Measurements from ENCODE around the gene STC2. TPM values are rescaled to one million over a fixed set of nuclear protein-coding genes. Genes with fewer than 3 reads are reported as not detected.

STC2 gene
- total RNA-seq, 4 donors from 2014 or later: 3.2 to 29.1 (median 9.9) TPM

DNA sequence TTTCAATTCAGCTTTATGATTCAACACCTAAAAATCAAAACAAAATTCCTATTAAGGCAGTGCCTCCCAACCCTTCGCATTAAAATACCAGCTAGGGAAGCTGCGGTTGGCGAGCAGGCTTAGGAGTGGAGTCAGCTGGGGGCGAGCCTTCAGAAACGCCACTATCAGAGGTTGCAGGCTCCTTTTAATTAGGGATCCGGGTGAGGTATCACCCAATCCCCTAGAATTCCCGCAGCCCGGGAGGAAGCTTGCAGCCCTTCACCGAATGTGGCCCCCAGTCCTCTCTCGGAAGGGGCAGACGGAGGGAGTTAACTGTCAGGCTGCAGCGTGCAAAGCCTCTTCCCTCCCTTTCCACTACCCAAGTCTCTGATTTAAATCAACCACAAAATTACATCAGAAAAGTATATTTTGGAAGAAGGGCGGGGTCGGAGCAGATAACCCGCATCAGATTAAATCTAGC lies 1.7 kb downstream of the STC2 start:
- intact Hi-C loops (cut with DNase I; ENCODE audit: low total_unique reads): loop anchor here (5.0 kb wide), 1 partner anchor 34 kb away; no protein-coding TSS in a partner anchor
- peak in 1 of 2 donors; percentile 80 for DNase-seq (ENCODE audit: low spot score in 2 of 2)
- WGBS, 2 donors: 27 to 30% methylated on average over 15 of the region's 15 CpGs
- H3K4me3 ChIP-seq (ENCODE audit: low read depth, poor library complexity, severe bottlenecking): no peak overlapping the region
- no peak for TF ChIP-seq POLR2A (IDR thresholded peaks at IDR 0.05)
- TF ChIP-seq, protein P1, sequence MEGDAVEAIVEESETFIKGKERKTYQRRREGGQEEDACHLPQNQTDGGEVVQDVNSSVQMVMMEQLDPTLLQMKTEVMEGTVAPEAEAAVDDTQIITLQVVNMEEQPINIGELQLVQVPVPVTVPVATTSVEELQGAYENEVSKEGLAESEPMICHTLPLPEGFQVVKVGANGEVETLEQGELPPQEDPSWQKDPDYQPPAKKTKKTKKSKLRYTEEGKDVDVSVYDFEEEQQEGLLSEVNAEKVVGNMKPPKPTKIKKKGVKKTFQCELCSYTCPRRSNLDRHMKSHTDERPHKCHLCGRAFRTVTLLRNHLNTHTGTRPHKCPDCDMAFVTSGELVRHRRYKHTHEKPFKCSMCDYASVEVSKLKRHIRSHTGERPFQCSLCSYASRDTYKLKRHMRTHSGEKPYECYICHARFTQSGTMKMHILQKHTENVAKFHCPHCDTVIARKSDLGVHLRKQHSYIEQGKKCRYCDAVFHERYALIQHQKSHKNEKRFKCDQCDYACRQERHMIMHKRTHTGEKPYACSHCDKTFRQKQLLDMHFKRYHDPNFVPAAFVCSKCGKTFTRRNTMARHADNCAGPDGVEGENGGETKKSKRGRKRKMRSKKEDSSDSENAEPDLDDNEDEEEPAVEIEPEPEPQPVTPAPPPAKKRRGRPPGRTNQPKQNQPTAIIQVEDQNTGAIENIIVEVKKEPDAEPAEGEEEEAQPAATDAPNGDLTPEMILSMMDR (IDR thresholded peaks at IDR 0.05): no peak

DNA sequence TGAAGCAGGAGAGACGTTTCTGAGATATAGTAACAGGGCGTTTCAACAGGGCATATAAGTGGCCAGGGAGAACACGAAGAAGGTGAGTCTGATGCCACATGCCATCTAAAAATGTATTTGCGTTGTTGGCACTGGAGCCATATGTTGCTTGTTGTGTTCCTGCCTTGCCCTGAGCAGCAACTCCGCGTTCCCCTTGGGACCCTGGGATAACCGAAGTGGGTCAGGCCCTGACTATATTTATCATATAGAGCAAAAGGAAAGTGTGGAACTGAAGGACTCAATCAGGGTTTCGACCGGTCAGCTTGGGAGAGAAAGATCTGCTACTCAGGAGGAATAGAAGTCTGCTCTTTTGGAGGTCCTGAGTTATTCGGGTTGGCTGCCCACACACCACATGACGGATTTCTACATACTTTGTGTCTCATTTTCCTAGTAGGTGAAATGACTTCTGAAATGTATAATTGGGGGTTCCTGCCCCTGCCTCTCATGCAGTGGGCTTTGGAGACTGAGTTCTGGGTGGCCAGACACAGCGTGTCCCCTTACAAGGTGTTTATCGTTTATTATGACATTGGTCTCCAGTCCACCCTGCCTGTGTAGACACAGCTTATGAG lies 3.0 kb downstream of the STC2 start:
- intact Hi-C loops (cut with DNase I; ENCODE audit: low total_unique reads): loop anchor here (5.0 kb wide), 1 partner anchor 33 kb away; no protein-coding TSS in a partner anchor
- peak in 1 of 2 donors; percentile 53 for DNase-seq (ENCODE audit: low spot score in 2 of 2)
- TF ChIP-seq POLR2A (IDR thresholded peaks at IDR 0.05): no peak
- TF ChIP-seq, protein P1 (IDR thresholded peaks at IDR 0.05): no peak
- 77 to 80% methylated on average over 13 of the region's 13 CpGs for WGBS, 2 donors
- H3K4me3 ChIP-seq (ENCODE audit: low read depth, poor library complexity, severe bottlenecking): no peak overlapping the region

DNA sequence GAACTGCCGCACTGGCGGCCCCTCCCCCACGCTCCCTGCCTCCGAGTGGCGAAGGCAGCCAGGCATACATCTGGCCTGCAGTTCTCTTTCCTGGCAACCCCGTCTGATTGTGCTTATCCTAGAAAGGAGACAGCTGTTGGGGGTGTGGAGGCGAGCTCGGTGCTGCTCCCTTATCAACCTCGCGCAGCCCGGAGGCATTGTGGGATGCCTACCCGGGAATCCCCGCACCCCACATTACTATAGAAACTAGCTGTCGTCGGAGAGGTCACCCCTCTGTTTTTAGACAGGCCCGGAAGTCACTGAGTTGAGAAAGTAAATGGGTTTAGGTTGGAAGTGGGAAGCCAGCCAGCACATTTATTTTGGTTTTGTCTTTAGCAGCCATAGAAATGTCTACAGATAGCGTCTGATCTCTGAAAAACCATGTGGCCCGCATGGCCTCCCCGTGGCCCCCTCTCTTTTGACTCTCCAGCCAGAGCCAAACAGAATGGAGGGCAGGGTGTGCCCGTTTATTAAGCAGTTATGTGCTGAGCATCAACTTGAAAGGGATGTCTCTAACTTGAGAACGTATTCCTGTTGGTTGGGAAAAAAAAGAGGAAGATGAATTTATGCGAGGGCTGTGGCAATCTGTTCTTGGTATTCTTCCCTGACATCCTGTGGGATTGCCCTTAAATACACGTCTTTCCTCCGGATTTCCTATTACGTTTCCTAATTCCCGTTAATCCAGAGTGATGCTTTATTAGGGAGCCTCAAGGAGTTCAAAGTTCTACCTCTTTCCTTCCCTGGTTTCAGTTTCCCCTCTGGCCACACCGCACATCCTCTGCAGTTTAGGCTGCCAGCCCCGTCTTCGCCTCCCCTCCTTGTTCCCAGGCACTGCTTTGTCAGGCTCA lies 3.9 kb downstream of the STC2 start:
- 15% methylated on average over 29 of the region's 29 CpGs for WGBS, 2 donors
- no peak for TF ChIP-seq POLR2A (IDR thresholded peaks at IDR 0.05)
- TF ChIP-seq, protein P1 (IDR thresholded peaks at IDR 0.05): no peak
- DNase-seq (ENCODE audit: low spot score in 2 of 2): peak in 1 of 2 donors; percentile 94
- intact Hi-C loops (cut with DNase I; ENCODE audit: low total_unique reads): loop anchor here (5.0 kb wide), 1 partner anchor 32 kb away; no protein-coding TSS in a partner anchor
- H3K4me3 ChIP-seq (ENCODE audit: low read depth, poor library complexity, severe bottlenecking): no peak overlapping the region

DNA sequence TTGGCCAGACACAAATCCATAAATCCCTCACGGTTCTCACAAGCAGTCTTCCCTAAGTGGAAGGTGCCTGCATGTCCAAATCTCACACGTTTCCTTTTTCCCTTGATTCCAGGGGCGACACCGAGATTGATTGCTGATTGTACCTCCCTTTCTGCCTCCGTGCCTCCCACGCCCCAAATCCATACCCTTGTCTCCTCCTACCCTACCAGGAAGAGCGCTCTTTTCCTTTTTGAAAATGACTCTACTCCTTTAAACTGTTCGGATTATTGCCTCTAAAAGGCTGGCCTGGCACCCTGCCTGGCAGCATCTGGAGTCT lies 4.5 kb downstream of the STC2 start:
- no peak overlapping the region for H3K4me3 ChIP-seq (ENCODE audit: low read depth, poor library complexity, severe bottlenecking)
- intact Hi-C loops (cut with DNase I; ENCODE audit: low total_unique reads): no loop called here
- TF ChIP-seq, protein P1 (IDR thresholded peaks at IDR 0.05): no peak
- no peak for TF ChIP-seq POLR2A (IDR thresholded peaks at IDR 0.05)
- DNase-seq (ENCODE audit: low spot score in 2 of 2): no peak
- WGBS, 2 donors: 17 to 18% methylated on average over 8 of the region's 8 CpGs

DNA sequence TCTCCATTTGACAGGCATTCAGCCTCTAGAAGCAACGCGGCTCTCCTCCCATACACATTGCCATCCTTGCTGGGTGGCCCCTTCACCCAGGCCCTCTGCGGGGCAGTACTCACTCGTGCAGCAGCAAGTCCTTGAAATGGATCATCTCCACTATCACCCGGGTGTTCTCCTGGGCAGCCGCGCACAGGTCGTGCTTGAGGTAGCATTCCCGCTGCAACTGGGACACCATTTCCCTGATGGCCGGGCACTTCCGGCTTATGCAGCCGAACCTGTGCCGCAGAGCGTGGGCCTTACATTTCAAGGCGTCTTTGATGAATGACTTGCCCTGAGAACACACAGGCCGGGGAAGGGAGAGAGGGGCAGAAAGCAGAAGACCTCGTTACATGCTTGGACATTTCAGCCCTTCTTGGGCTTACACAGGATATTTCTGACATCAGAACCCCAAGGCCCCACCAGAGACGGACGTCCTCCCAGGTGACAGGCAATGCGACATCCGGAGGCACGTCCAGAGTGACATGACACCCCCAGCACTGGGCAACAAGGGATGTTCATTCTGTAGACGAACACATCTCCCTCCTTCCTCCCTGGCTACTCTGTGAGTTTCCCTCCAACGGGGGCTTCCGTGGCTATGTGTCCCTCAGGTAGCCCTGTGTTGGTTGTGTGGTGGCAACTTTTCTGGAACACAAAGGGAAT lies 5.0 kb downstream of the STC2 start:
- intact Hi-C loops (cut with DNase I; ENCODE audit: low total_unique reads): no loop called here
- DNase-seq (ENCODE audit: low spot score in 2 of 2): peak in 1 of 2 donors; percentile 82
- TF ChIP-seq POLR2A (IDR thresholded peaks at IDR 0.05): no peak
- TF ChIP-seq, protein P1 (IDR thresholded peaks at IDR 0.05): no peak
- H3K4me3 ChIP-seq (ENCODE audit: low read depth, poor library complexity, severe bottlenecking): no peak overlapping the region
- WGBS, 2 donors: 88 to 91% methylated on average over 25 of the region's 25 CpGs
